ENCODE results near the gene TNFSF18. TPM values are rescaled to one million over a fixed set of nuclear protein-coding genes. Genes with fewer than 3 reads are reported as not detected.

Gene TNFSF18
- total and polyA plus RNA-seq, 10 of the 15 experiments (the other 5 are each of a cell fraction or from before 2014, with no cell fraction given): not detected

DNA sequence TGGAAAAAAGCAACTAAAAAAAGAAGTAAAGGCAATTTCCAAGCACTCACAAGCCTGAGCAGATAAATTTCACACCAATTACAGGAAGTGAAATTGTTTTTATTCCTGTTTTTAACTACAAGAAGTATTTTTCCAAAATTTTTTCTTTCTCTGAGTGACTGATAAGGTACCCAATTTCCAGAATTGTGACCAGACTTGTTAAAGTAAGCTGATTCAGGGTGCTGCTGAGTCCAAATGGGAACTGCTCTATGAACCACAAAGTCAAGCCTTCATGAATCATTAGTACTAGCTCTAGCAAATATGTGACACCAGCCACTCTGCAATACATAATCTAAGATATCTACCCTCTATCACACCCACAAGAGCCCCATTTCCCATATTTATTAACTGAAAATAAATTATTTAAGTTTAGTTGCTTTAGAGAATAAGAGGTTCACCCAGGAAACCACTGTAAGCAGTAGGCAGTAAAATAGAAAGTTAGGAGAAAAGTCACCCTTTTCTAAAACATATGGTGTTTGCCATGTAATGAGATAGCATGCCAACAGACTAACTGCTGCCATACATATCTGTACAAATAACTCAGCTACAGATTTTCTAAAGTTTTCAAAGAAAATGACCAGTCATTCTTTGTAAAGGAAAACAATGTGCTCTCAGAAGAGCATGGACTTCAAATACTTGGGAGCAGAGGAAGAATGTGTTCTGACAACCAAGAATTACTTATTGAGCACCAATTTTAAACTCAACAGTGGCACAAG is 43.1 kb upstream of the TNFSF18 start:
- no peak for FAIRE-seq
- no peaks in the 10 kb centered on the region for H3K79me2 ChIP-seq (ENCODE audit: control insufficient read depth, insufficient read depth, low read length)
- no TSS peak for BruUV-seq (replicated peaks)
- no peaks in the 10 kb centered on the region for H3K4me1 ChIP-seq (ENCODE audit: control insufficient read depth, insufficient read depth, low read length)
- ChIA-PET RAD21 (ENCODE audit: unreplicated experiment) (no interaction called here), POLR2A (no interaction called here), SMC1A (ENCODE audit: uncharacterized antibody, unreplicated experiment) (no interaction called here), CTCF (no interaction called here)
- TF ChIP-seq RFX5 (IDR thresholded peaks at IDR 0.05; ENCODE audit: low read depth, low read length) (no peak), FOXK2 (IDR thresholded peaks at IDR 0.05) (no peak), CEBPB (IDR thresholded peaks at IDR 0.05; ENCODE audit: borderline replicate concordance in 1 of 2, low read depth in 2 of 2, low read length in 2 of 2) (no peak), HDAC6 (IDR thresholded peaks at IDR 0.05; ENCODE audit: unreplicated experiment) (no peak), MEF2B (IDR thresholded peaks at IDR 0.05; ENCODE audit: partially characterized antibody, poor library complexity, severe bottlenecking) (no peak), KDM1A (IDR thresholded peaks at IDR 0.05; ENCODE audit: borderline replicate concordance) (no peak), MXI1 (IDR thresholded peaks at IDR 0.05; ENCODE audit: low read depth, low read length) (no peak), SPI1 (IDR thresholded peaks at IDR 0.05; ENCODE audit: borderline replicate concordance, insufficient read depth, low read depth, low read length) (no peak), ZNF24 (IDR thresholded peaks at IDR 0.05) (no peak)
- TF ChIP-seq, protein P1, sequence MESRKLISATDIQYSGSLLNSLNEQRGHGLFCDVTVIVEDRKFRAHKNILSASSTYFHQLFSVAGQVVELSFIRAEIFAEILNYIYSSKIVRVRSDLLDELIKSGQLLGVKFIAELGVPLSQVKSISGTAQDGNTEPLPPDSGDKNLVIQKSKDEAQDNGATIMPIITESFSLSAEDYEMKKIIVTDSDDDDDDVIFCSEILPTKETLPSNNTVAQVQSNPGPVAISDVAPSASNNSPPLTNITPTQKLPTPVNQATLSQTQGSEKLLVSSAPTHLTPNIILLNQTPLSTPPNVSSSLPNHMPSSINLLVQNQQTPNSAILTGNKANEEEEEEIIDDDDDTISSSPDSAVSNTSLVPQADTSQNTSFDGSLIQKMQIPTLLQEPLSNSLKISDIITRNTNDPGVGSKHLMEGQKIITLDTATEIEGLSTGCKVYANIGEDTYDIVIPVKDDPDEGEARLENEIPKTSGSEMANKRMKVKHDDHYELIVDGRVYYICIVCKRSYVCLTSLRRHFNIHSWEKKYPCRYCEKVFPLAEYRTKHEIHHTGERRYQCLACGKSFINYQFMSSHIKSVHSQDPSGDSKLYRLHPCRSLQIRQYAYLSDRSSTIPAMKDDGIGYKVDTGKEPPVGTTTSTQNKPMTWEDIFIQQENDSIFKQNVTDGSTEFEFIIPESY (IDR thresholded peaks at IDR 0.05): no peak
- TF ChIP-seq, protein P2, sequence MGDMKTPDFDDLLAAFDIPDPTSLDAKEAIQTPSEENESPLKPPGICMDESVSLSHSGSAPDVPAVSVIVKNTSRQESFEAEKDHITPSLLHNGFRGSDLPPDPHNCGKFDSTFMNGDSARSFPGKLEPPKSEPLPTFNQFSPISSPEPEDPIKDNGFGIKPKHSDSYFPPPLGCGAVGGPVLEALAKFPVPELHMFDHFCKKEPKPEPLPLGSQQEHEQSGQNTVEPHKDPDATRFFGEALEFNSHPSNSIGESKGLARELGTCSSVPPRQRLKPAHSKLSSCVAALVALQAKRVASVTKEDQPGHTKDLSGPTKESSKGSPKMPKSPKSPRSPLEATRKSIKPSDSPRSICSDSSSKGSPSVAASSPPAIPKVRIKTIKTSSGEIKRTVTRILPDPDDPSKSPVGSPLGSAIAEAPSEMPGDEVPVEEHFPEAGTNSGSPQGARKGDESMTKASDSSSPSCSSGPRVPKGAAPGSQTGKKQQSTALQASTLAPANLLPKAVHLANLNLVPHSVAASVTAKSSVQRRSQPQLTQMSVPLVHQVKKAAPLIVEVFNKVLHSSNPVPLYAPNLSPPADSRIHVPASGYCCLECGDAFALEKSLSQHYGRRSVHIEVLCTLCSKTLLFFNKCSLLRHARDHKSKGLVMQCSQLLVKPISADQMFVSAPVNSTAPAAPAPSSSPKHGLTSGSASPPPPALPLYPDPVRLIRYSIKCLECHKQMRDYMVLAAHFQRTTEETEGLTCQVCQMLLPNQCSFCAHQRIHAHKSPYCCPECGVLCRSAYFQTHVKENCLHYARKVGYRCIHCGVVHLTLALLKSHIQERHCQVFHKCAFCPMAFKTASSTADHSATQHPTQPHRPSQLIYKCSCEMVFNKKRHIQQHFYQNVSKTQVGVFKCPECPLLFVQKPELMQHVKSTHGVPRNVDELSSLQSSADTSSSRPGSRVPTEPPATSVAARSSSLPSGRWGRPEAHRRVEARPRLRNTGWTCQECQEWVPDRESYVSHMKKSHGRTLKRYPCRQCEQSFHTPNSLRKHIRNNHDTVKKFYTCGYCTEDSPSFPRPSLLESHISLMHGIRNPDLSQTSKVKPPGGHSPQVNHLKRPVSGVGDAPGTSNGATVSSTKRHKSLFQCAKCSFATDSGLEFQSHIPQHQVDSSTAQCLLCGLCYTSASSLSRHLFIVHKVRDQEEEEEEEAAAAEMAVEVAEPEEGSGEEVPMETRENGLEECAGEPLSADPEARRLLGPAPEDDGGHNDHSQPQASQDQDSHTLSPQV (IDR thresholded peaks at IDR 0.05): no peak
- TF ChIP-seq, protein P3, sequence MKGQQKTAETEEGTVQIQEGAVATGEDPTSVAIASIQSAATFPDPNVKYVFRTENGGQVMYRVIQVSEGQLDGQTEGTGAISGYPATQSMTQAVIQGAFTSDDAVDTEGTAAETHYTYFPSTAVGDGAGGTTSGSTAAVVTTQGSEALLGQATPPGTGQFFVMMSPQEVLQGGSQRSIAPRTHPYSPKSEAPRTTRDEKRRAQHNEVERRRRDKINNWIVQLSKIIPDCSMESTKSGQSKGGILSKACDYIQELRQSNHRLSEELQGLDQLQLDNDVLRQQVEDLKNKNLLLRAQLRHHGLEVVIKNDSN (IDR thresholded peaks at IDR 0.05; ENCODE audit: borderline replicate concordance, extremely low read length, insufficient read depth, low read depth, low read length): no peak
- intact Hi-C loops (cut with micrococcal nuclease; ENCODE audit: unreplicated experiment): no loop called here
- no peak overlapping the region for H3K4me3 ChIP-seq
- no peak for DNase-seq (ENCODE audit: low read depth, low spot score)
- H2AFZ ChIP-seq (ENCODE audit: control insufficient read depth, low read depth, low read length): no peak overlapping the region
- in situ Hi-C loops (cut with MboI): no loop called here
- no peaks in the 10 kb centered on the region for H4K20me1 ChIP-seq (ENCODE audit: control insufficient read depth, insufficient read depth)
- no peak overlapping the region for H3K4me2 ChIP-seq (ENCODE audit: control insufficient read depth, insufficient read depth)
- no peak overlapping the region for H3K27ac ChIP-seq (ENCODE audit: control insufficient read depth, insufficient read depth)
- no peak for ATAC-seq
- H3K9me3 ChIP-seq (replicated peaks; ENCODE audit: control insufficient read depth, insufficient read depth, low read length): no peaks in the 10 kb centered on the region
- no peaks in the 10 kb centered on the region for H3K36me3 ChIP-seq (ENCODE audit: control insufficient read depth in 2 of 2, insufficient read depth in 2 of 2, low read length in 1 of 2)
- H3K27me3 ChIP-seq (replicated peaks in 1 of 2; ENCODE audit: control insufficient read depth in 2 of 2, insufficient read depth in 2 of 2, low read length in 1 of 2): no peaks in the 10 kb centered on the region; a peak in 2 of 4 replicates
- H3K9ac ChIP-seq (ENCODE audit: control insufficient read depth, insufficient read depth, low read length): no peak overlapping the region

Data from GM12878 (cell line).